Hypothalamus (tissue), 51 donors: ENCODE data around the gene KHDC3L.
"Not testable (repeated sequence)": the region's sequence is repeated elsewhere in the genome, so short reads cannot be mapped to it uniquely, and the experiment has no call there.

Source experiments
- DNase-seq, 51 donors: peaks; one replicate each; lab custom pipeline; 2025; lab: John Stamatoyannopoulos, UW

The KHDC3L gene

GRCh38 chr6:73369157-73369556 lies 6.7 kb downstream of the KHDC3L start:
- no peak for DNase-seq

GRCh38 chr6:73369563-73369962 lies 7.1 kb downstream of the KHDC3L start, which contains the start of gene OOEP:
Gene OOEP (minus strand): TSS chr6:73369897. CDS start chr6:73369792, 105 bp downstream.
- DNase-seq = no peak

GRCh38 chr6:73371984-73372383 lies 9.5 kb downstream of the KHDC3L start:
- DNase-seq = no peak

- DNase-seq = peak in 7 of 51 donors; percentile 3 to 31 (median 21)
These were observed 10.1 kb downstream of the KHDC3L start for GRCh38 chr6:73372516-73372915.

- no peak for DNase-seq
These were observed 12.8 kb downstream of the KHDC3L start for GRCh38 chr6:73375216-73375615.

GRCh38 chr6:73377225-73377624 lies 14.8 kb downstream of the KHDC3L start:
- no peak for DNase-seq

- not testable (repeated sequence) for DNase-seq
These were observed 19.1 kb downstream of the KHDC3L start for GRCh38 chr6:73381531-73381930.

GRCh38 chr6:73382462-73383113 lies 20.1 kb downstream of the KHDC3L start:
- no peak for DNase-seq

- DNase-seq = no peak
These were observed 26.0 kb downstream of the KHDC3L start for GRCh38 chr6:73388433-73388799.

- DNase-seq = peak in 24 of 51 donors; percentile 1 to 45 (median 12)
These were observed 26.5 kb downstream of the KHDC3L start for GRCh38 chr6:73388800-73389512.

GRCh38 chr6:73389854-73390253 lies 27.4 kb downstream of the KHDC3L start:
- DNase-seq = no peak

GRCh38 chr6:73391675-73392074 lies 29.2 kb downstream of the KHDC3L start:
- no peak for DNase-seq

- not testable (repeated sequence) for DNase-seq
These were observed 29.7 kb downstream of the KHDC3L start for GRCh38 chr6:73392188-73392587.

GRCh38 chr6:73393278-73393677 lies 30.8 kb downstream of the KHDC3L start:
- no peak for DNase-seq

- DNase-seq = peak in 9 of 51 donors; percentile 4 to 56 (median 7)
These were observed 32.3 kb downstream of the KHDC3L start, which contains the start of gene DDX43 for GRCh38 chr6:73394577-73395354. Gene DDX43 (plus strand): TSS chr6:73394828. CDS start chr6:73394906, 78 bp downstream.

GRCh38 chr6:73395875-73396274 lies 33.4 kb downstream of the KHDC3L start:
- DNase-seq = no peak

GRCh38 chr6:73400656-73401055 lies 38.2 kb downstream of the KHDC3L start:
- no peak for DNase-seq

- DNase-seq = no peak
These were observed 46.9 kb downstream of the KHDC3L start for GRCh38 chr6:73409395-73409794.

GRCh38 chr6:73413102-73413501 lies 50.6 kb downstream of the KHDC3L start:
- no peak for DNase-seq
